ENCODE data around the gene E4F1. TPM values are rescaled to one million over a fixed set of nuclear protein-coding genes. Genes with fewer than 3 reads are reported as not detected.

E4F1 gene
- total RNA-seq, 1 donor from 2014 or later, result 21.0 TPM

GRCh38 chr16:2189252-2189893, 34.0 kb upstream of the E4F1 start:
- Histone ChIP-seq H3K27ac (no peak overlapping the region), H3K9me3 (no peaks in the 10 kb centered on the region), H3K4me1 (no peaks in the 10 kb centered on the region), H3K27me3 (ENCODE audit: low read depth) (peaks cover 4% of the 10 kb centered on the region), H3K4me3 (no peak overlapping the region), H3K36me3 (no peaks in the 10 kb centered on the region)
- intact Hi-C loops (cut with DNase I), result no loop called here
- TF ChIP-seq CTCF (IDR thresholded peaks at IDR 0.05), result no peak
- ATAC-seq (no peak), DNase-seq (no peak)

GRCh38 chr16:2190002-2190658, 33.3 kb upstream of the E4F1 start:
- Histone ChIP-seq H3K9me3 (no peaks in the 10 kb centered on the region), H3K4me3 (no peak overlapping the region), H3K36me3 (no peaks in the 10 kb centered on the region), H3K27ac (no peak overlapping the region), H3K27me3 (ENCODE audit: low read depth) (peaks cover 12% of the 10 kb centered on the region), H3K4me1 (peaks cover 1% of the 10 kb centered on the region)
- intact Hi-C loops (cut with DNase I), result no loop called here
- DNase-seq (no peak), ATAC-seq (no peak)
- TF ChIP-seq CTCF (IDR thresholded peaks at IDR 0.05), result no peak

- peaks cover 19% of the 10 kb centered on the region for H3K27me3 ChIP-seq (ENCODE audit: low read depth)
- peaks cover 8% of the 10 kb centered on the region for H3K4me1 ChIP-seq
- ATAC-seq (no peak), DNase-seq (no peak)
- intact Hi-C loops (cut with DNase I), result no loop called here
- no peak overlapping the region for H3K27ac ChIP-seq
- TF ChIP-seq CTCF (IDR thresholded peaks at IDR 0.05), result no peak
- no peak overlapping the region for H3K4me3 ChIP-seq
- H3K36me3 ChIP-seq, result no peaks in the 10 kb centered on the region
- no peaks in the 10 kb centered on the region for H3K9me3 ChIP-seq
These were observed 32.5 kb upstream of the E4F1 start for GRCh38 chr16:2190659-2191445.

GRCh38 chr16:2191446-2191706, 32.0 kb upstream of the E4F1 start:
- DNase-seq, result no peak
- intact Hi-C loops (cut with DNase I), result no loop called here
- H3K9me3 ChIP-seq, result no peaks in the 10 kb centered on the region
- no peak for TF ChIP-seq CTCF (IDR thresholded peaks at IDR 0.05)
- H3K27ac ChIP-seq, result no peak overlapping the region
- H3K27me3 ChIP-seq (ENCODE audit: low read depth), result peaks cover 22% of the 10 kb centered on the region
- no peak for ATAC-seq
- no peaks in the 10 kb centered on the region for H3K36me3 ChIP-seq
- no peak overlapping the region for H3K4me3 ChIP-seq
- peaks cover 10% of the 10 kb centered on the region for H3K4me1 ChIP-seq

GRCh38 chr16:2194166-2194834, 29.1 kb upstream of the E4F1 start:
- no peak for DNase-seq
- H3K4me3 ChIP-seq, result no peak overlapping the region
- ATAC-seq, result no peak
- intact Hi-C loops (cut with DNase I), result no loop called here
- no peak overlapping the region for H3K27ac ChIP-seq
- H3K4me1 ChIP-seq, result peaks cover 13% of the 10 kb centered on the region
- H3K9me3 ChIP-seq, result no peaks in the 10 kb centered on the region
- no peaks in the 10 kb centered on the region for H3K36me3 ChIP-seq
- peaks cover 40% of the 10 kb centered on the region for H3K27me3 ChIP-seq (ENCODE audit: low read depth)
- no peak for TF ChIP-seq CTCF (IDR thresholded peaks at IDR 0.05)

Data from lower lobe of right lung (tissue), 2 donors.